Medulla oblongata (tissue), 1 donor: Measurements from ENCODE around the gene SEPTIN6.

Experiments
- DNase-seq: peaks from one replicate; pipeline ENCODE4 v3.0.0-alpha.2; 2015; ENCODE audit errors: extremely low spot score

Gene SEPTIN6

DNA sequence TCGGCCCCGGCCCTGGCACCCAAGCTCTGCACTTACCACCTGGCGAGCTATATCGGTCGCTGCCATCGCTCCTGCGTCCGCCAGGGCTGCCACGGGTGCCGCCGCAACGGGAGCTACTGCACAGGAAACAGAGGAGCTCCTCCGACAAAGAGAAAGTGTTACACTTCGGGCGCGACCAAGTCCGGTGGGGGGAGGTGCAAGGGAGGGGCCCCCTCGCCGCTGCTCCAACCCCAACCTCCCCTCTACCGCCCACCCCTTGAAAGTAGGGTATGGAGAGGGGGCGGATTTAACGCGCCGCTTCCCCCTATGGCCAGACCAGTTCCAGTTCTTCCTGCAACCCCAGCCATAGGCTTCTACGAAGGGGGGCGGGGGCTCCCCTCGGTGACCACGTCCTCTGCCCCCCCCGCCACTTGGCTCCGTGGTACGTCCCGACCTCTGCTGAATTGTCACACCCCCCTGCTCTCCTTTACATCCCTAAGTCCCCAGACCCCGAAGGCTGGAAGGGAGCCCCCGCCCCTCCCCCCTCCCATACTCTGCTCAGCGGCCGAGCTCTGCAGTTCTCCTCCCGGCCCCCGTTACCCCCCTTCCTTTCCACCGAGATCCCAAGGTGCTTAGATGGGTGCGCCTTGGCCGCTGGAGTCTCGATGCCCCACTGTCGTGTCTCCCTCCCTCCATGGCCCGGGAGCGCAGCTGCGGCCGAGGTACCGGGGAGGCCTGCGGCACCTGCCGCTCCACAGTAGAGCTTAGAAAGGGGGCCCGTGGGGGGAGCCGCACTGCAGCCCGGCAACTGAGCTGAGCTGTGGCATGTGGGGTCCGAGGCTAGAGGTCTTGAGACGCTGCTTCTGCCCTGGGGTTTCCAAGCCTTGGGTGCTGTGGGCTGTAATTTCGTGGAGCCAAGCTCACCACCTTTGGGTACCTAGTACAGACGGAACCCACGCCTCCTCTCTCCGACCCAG, at the start of gene SEPTIN6:
Gene SEPTIN6 (minus strand): TSS at position 129 of the 956 bp plus-strand sequence. CDS start 63 bp downstream, at position 66.
- DNase-seq = peak; percentile 37

GRCh38 chrX:119738742-119739141, 45.8 kb upstream of the SEPTIN6 start:
- DNase-seq = no peak

DNA sequence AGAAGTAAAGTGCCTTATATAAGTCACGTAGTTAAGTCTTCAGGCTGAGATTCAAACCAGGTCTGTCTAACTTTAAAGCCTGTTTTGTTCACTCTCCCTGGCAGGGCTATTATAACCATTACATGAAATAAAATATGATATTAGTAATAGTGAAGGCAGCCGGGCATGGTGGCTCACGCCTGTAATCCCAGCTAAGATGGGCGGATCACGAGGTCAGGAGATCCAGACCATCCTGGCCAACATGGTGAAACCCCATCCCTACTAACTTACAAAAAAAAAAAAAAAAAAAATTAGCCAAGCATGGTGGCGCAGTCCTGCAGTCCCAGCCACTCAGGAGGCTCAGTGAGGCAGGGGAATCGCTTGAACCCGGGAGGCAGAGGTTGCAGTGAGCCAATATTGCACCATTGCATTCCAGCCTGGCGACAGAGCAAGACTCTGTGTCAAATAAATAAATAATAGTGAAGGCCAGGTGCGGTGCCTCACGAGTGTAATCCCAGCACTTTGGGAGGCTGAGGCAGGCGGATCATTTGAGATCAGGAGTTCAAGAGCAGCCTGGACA, 43.3 kb upstream of the SEPTIN6 start:
- no peak for DNase-seq

GRCh38 chrX:119735467-119735866, 42.5 kb upstream of the SEPTIN6 start:
- no peak for DNase-seq

GRCh38 chrX:119734897-119735339, 42.0 kb upstream of the SEPTIN6 start:
- DNase-seq = peak; percentile 73

GRCh38 chrX:119729408-119730201, 36.6 kb upstream of the SEPTIN6 start:
- DNase-seq = peak; percentile 45

DNA sequence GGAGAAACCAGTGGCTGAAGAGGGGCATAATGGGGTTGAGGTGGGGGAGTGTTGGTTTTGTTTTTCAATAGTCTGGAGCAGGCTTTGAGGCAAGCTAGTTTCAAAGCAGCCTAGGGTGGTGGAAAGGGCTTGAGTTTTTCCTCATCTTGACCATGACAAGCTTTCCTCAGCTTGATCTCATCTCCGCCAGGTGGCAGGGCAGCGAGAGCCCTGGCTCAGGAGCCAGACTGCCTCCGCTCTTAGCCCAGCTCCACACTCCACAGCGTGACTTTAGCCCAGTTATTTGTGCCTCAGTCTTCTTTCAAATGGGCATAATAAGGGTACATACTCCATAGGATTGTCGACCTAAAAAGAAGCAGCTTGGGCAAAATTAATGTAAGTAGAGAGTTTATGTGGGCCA, 35.5 kb upstream of the SEPTIN6 start:
- DNase-seq = no peak

DNA sequence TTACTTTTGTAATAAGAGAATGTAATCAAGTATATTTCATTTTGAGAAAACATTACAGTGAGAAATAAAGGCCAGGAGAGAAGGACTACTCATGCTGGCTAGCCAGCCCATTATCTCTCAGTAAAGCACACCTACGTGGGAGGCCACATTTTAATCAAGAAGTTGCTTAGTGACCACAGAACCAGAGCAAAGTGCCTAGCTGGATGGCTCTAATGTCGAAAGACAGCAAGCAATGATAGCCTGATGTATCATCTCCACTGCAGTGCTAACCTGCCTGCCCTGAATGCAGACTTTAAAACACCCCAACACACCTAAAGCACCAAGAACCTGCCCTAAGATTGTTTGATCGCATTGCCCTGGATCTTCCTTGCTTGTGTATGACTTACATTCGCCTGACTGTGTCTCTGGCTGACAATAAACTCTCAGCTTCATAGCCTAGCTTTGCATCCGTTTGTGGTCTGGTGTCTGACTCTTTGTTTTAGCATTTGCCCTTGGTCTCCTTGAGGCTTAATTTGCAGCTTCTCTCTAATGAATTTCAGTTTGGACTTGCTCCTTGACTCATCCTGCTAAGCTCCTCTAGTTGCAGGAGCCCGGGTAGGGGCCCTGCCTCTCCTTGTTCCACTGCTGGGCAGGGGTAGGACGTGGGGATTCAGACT, 34.1 kb upstream of the SEPTIN6 start:
- DNase-seq = no peak

- no peak for DNase-seq
These were observed 29.0 kb upstream of the SEPTIN6 start for GRCh38 chrX:119721926-119722325.

DNA sequence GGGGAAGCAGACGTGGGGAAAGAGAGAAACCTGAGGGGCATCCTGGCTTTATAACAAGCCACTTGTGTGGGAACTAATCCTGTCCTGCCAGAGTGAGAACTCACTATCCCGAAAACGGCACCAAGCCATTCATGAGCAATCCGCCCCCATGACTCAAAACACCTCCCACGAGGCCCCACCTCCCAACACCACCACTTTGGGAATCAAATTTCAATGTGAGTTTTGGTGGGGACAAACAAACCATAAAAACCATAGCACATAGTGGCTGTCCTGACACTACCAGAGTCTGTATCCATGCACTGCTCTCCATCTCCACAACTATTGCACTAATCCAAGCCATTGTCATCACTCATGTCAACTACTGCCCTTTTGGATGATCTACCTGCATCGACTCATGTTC, 28.5 kb upstream of the SEPTIN6 start:
- DNase-seq = no peak

- no peak for DNase-seq
These were observed 16.7 kb upstream of the SEPTIN6 start for GRCh38 chrX:119709630-119710029.

GRCh38 chrX:119708936-119709335, 16.0 kb upstream of the SEPTIN6 start:
- DNase-seq = no peak

GRCh38 chrX:119706616-119707015, 13.6 kb upstream of the SEPTIN6 start:
- no peak for DNase-seq

- DNase-seq = peak; percentile 53
These were observed 5.9 kb upstream of the SEPTIN6 start for GRCh38 chrX:119698845-119699244.

- DNase-seq = no peak
These were observed 3.4 kb upstream of the SEPTIN6 start for GRCh38 chrX:119696251-119696890.

- no peak for DNase-seq
These were observed 2.6 kb upstream of the SEPTIN6 start for GRCh38 chrX:119695535-119696050.

GRCh38 chrX:119694601-119695534, 1.9 kb upstream of the SEPTIN6 start:
- no peak for DNase-seq

DNA sequence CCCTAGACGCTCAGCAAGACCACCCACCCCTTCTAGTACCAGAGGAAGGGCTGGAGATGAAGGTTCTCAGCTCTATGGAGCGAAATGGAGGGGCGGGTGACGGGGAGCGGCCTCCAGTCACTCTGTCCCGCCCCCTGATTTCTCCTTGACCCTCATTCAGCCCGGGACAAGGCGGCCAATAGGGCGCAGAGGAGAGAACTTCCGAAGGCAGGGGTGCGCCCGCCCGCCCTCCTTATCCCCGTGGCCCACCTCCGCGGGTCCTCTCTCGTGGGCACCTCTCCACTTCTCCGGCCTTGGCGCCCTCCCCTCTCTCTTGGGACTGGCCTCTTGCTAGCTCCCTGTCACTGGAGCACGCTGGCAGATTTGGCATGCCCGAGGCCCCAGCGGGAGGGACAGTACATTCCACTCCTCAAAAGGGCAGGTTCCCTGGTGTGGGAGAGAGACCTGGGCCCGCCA, 1.1 kb upstream of the SEPTIN6 start:
- DNase-seq = no peak

GRCh38 chrX:119692191-119693039, 553 bp downstream of the SEPTIN6 start:
- no peak for DNase-seq
